Measurements from ENCODE around the gene LRP11.
"Not testable (repeated sequence)": the region's sequence is repeated elsewhere in the genome, so short reads cannot be mapped to it uniquely, and the experiment has no call there.

Gene LRP11

GRCh38 chr6:149851461-149852110 is 12.6 kb downstream of the LRP11 start:
- no peak for DNase-seq (ENCODE audit: low read depth in 2 of 2)

- not testable (repeated sequence) for DNase-seq (ENCODE audit: low read depth in 2 of 2)
Observed at GRCh38 chr6:149848343-149848742, 15.8 kb downstream of the LRP11 start.

- DNase-seq (ENCODE audit: low read depth in 2 of 2): no peak
Observed at GRCh38 chr6:149847939-149848267, 16.3 kb downstream of the LRP11 start.

GRCh38 chr6:149846321-149846720 is 17.8 kb downstream of the LRP11 start:
- DNase-seq (ENCODE audit: low read depth in 2 of 2): no peak

- no peak for DNase-seq (ENCODE audit: low read depth in 2 of 2)
Observed at GRCh38 chr6:149845549-149845948, 18.6 kb downstream of the LRP11 start.

- no peak for DNase-seq (ENCODE audit: low read depth in 2 of 2)
Observed at GRCh38 chr6:149844480-149844879, 19.7 kb downstream of the LRP11 start.

- DNase-seq (ENCODE audit: low read depth in 2 of 2): not testable (repeated sequence)
Observed at GRCh38 chr6:149844036-149844435, 20.1 kb downstream of the LRP11 start.

- DNase-seq (ENCODE audit: low read depth in 2 of 2): no peak
Observed at GRCh38 chr6:149843051-149843633, 21.0 kb downstream of the LRP11 start.

GRCh38 chr6:149842331-149842730 is 21.8 kb downstream of the LRP11 start:
- DNase-seq (ENCODE audit: low read depth in 2 of 2): no peak

GRCh38 chr6:149840345-149841075 is 23.6 kb downstream of the LRP11 start:
- peak; percentile 22 for DNase-seq (ENCODE audit: low read depth in 2 of 2)

- peak; percentile 15 to 36 for DNase-seq (ENCODE audit: low read depth in 2 of 2)
Observed at GRCh38 chr6:149834513-149835481, 29.4 kb downstream of the LRP11 start.

GRCh38 chr6:149833651-149834050 is 30.5 kb downstream of the LRP11 start:
- DNase-seq (ENCODE audit: low read depth in 2 of 2): no peak

GRCh38 chr6:149831308-149831820 is 32.8 kb downstream of the LRP11 start:
- no peak for DNase-seq (ENCODE audit: low read depth in 2 of 2)

- no peak for DNase-seq (ENCODE audit: low read depth in 2 of 2)
Observed at GRCh38 chr6:149830731-149831307, 33.3 kb downstream of the LRP11 start.

- DNase-seq (ENCODE audit: low read depth in 2 of 2): no peak
Observed at GRCh38 chr6:149825292-149825691, 38.9 kb downstream of the LRP11 start.

- DNase-seq (ENCODE audit: low read depth in 2 of 2): no peak
Observed at GRCh38 chr6:149823013-149823412, 41.1 kb downstream of the LRP11 start.

GRCh38 chr6:149821492-149821891 is 42.7 kb downstream of the LRP11 start:
- DNase-seq (ENCODE audit: low read depth in 2 of 2): no peak

- DNase-seq (ENCODE audit: low read depth in 2 of 2): no peak
Observed at GRCh38 chr6:149820506-149820905, 43.7 kb downstream of the LRP11 start.

- DNase-seq (ENCODE audit: low read depth in 2 of 2): no peak
Observed at GRCh38 chr6:149815788-149816187, 48.4 kb downstream of the LRP11 start.

GRCh38 chr6:149813351-149813750 is 50.8 kb downstream of the LRP11 start:
- DNase-seq (ENCODE audit: low read depth in 2 of 2): no peak

- DNase-seq (ENCODE audit: low read depth in 2 of 2): no peak
Observed at GRCh38 chr6:149809798-149810197, 54.4 kb downstream of the LRP11 start.

Measured in stimulated activated CD8-positive, alpha-beta memory T cell treated with anti-CD3 and anti-CD28 coated beads, Interleukin-15, amount 100 ng/mL, for 48 hours (primary cell).